Measurements from ENCODE around the gene ZNF71. TPM values are rescaled to one million over a fixed set of nuclear protein-coding genes. Genes with fewer than 3 reads are reported as not detected.

Gene ZNF71
- total RNA-seq, 1 donor from 2014 or later: 6.7 TPM

- no peak for TF ChIP-seq CTCF (conservative IDR thresholded peaks at IDR 0.05; ENCODE audit: low read depth, low read length)
- H3K4me3 ChIP-seq (ENCODE audit: low read depth, low read length): no peak overlapping the region
- DNase-seq (ENCODE audit: low read depth): no peak
Measured at GRCh38 chr19:56619121-56619520, 24.0 kb downstream of the ZNF71 start.

GRCh38 chr19:56622374-56622773 is 27.3 kb downstream of the ZNF71 start:
- no peak for DNase-seq (ENCODE audit: low read depth)
- TF ChIP-seq CTCF (conservative IDR thresholded peaks at IDR 0.05; ENCODE audit: low read depth, low read length): no peak

GRCh38 chr19:56623006-56623405 is 27.9 kb downstream of the ZNF71 start:
- TF ChIP-seq CTCF (conservative IDR thresholded peaks at IDR 0.05; ENCODE audit: low read depth, low read length): no peak
- no peak overlapping the region for H3K4me3 ChIP-seq (ENCODE audit: low read depth, low read length)
- DNase-seq (ENCODE audit: low read depth): no peak

More at GRCh38 chr19:56622374-56622773, 27.3 kb downstream of the ZNF71 start:
- no peak overlapping the region for H3K4me3 ChIP-seq (ENCODE audit: low read depth, low read length)

GRCh38 chr19:56625708-56626107 is 30.6 kb downstream of the ZNF71 start:
- no peak for DNase-seq (ENCODE audit: low read depth)
- TF ChIP-seq CTCF (conservative IDR thresholded peaks at IDR 0.05; ENCODE audit: low read depth, low read length): no peak
- H3K4me3 ChIP-seq (ENCODE audit: low read depth, low read length): no peak overlapping the region

- no peak overlapping the region for H3K4me3 ChIP-seq (ENCODE audit: low read depth, low read length)
- DNase-seq (ENCODE audit: low read depth): no peak
- no peak for TF ChIP-seq CTCF (conservative IDR thresholded peaks at IDR 0.05; ENCODE audit: low read depth, low read length)
Measured at GRCh38 chr19:56633021-56633420, 37.9 kb downstream of the ZNF71 start.

- DNase-seq (ENCODE audit: low read depth): peak; percentile 7
- no peak for TF ChIP-seq CTCF (conservative IDR thresholded peaks at IDR 0.05; ENCODE audit: low read depth, low read length)
- H3K4me3 ChIP-seq (ENCODE audit: low read depth, low read length): no peak overlapping the region
Measured at GRCh38 chr19:56637976-56638555, 43.0 kb downstream of the ZNF71 start.

- DNase-seq (ENCODE audit: low read depth): no peak
- H3K4me3 ChIP-seq (ENCODE audit: low read depth, low read length): no peak overlapping the region
- TF ChIP-seq CTCF (conservative IDR thresholded peaks at IDR 0.05; ENCODE audit: low read depth, low read length): no peak
Measured at GRCh38 chr19:56639217-56639616, 44.1 kb downstream of the ZNF71 start.
